KMS-11 (cell line): Measurements from ENCODE around the gene MYCN.
"Not testable (repeated sequence)": the region's sequence is repeated elsewhere in the genome, so short reads cannot be mapped to it uniquely, and the experiment has no call there.

Experiments used
- H2AFZ ChIP-seq: fragments of 200-600 bp; sonication (generic); 2 replicates; pipeline ENCODE4 v1.6.1; 2016; ENCODE audit warnings: antibody characterized with exemption, mixed run types, low read depth
- H3K27ac ChIP-seq: fragments of 200-600 bp; sonication (generic); 2 replicates; pipeline ENCODE4 v1.6.1; 2016; ENCODE audit warnings: mild to moderate bottlenecking, mixed run types
- H3K27me3 ChIP-seq: fragments of 200-600 bp; sonication (generic); 2 replicates; pipeline ENCODE4 v1.6.1; 2017; ENCODE audit warnings: mild to moderate bottlenecking, low read depth, mixed run types, moderate library complexity; ENCODE audit not compliant: insufficient read depth
- H3K36me3 ChIP-seq: fragments of 200-600 bp; sonication (generic); 2 replicates; pipeline ENCODE4 v1.6.1; 2017; ENCODE audit warnings: mild to moderate bottlenecking, mixed run types; ENCODE audit not compliant: insufficient read depth
- H3K4me1 ChIP-seq: fragments of 200-600 bp; sonication (generic); 2 replicates; pipeline ENCODE4 v1.6.1; 2016; ENCODE audit warnings: mild to moderate bottlenecking, low read depth, mixed run types; ENCODE audit not compliant: poor library complexity, severe bottlenecking
- H3K4me2 ChIP-seq: fragments of 200-600 bp; sonication (generic); 2 replicates; pipeline ENCODE4 v1.7.0; 2016; ENCODE audit warnings: mild to moderate bottlenecking, mixed run types
- H3K4me3 ChIP-seq: fragments of 200-600 bp; sonication (generic); IDR thresholded peaks from 2 replicates; pipeline ENCODE4 v1.6.1; 2017; ENCODE audit warnings: low read depth, low read length, mixed read lengths; ENCODE audit not compliant: insufficient read depth
- H3K79me2 ChIP-seq: fragments of 200-600 bp; sonication (generic); 2 replicates; pipeline ENCODE4 v1.6.1; 2016; ENCODE audit warnings: low read depth, mixed run types; ENCODE audit not compliant: insufficient read depth
- H3K9ac ChIP-seq: fragments of 200-600 bp; sonication (generic); 2 replicates; pipeline ENCODE4 v1.6.1; 2016; ENCODE audit warnings: mild to moderate bottlenecking, mixed run types
- H4K20me1 ChIP-seq: fragments of 200-600 bp; sonication (generic); 2 replicates; pipeline ENCODE4 v1.6.1; 2016; ENCODE audit warnings: mild to moderate bottlenecking, mixed run types; ENCODE audit not compliant: insufficient read depth
- TF ChIP-seq, protein P1 (sequence below): fragments of 200-600 bp; sonication (generic); conservative IDR thresholded peaks from 2 replicates; pipeline ENCODE4 v1.6.1; 2017; ENCODE audit warnings: low read depth, mild to moderate bottlenecking, antibody characterized with exemption, low read length, moderate library complexity, mixed read lengths

The MYCN gene

DNA sequence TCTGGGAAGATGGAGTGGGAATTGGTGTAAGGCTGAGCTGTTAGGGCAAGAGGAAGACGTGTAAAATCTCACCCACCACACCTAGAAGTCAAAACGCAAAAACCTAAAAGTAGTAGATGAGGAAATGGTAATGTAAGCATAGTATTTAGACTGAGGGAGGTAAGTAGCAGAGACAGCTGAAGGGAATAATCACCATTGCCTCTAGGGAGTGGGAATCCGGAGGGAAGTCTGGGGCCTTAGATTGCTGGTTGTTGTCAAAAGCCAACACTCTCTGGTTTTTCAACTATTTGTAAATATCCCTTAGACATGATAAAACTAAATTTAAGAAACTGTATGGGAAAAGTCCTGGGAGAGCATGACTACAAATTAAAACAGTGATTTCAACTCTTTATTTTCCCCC lies 28.7 kb upstream of the MYCN start:
- Histone ChIP-seq H3K79me2 (no peaks in the 10 kb centered on the region), H3K27me3 (no peaks in the 10 kb centered on the region), H3K4me3 (no peak overlapping the region), H4K20me1 (no peaks in the 10 kb centered on the region), H3K27ac (peak overlapping the region; percentile 66; the same call in 1 of the 2 replicates), H3K4me2 (peak overlapping the region; percentile 94; the same call in 1 of the 2 replicates), H3K4me1 (peaks cover 65% of the 10 kb centered on the region), H3K36me3 (no peaks in the 10 kb centered on the region), H3K9ac (no peak overlapping the region), H2AFZ (no peak overlapping the region)
- TF ChIP-seq, protein P1, sequence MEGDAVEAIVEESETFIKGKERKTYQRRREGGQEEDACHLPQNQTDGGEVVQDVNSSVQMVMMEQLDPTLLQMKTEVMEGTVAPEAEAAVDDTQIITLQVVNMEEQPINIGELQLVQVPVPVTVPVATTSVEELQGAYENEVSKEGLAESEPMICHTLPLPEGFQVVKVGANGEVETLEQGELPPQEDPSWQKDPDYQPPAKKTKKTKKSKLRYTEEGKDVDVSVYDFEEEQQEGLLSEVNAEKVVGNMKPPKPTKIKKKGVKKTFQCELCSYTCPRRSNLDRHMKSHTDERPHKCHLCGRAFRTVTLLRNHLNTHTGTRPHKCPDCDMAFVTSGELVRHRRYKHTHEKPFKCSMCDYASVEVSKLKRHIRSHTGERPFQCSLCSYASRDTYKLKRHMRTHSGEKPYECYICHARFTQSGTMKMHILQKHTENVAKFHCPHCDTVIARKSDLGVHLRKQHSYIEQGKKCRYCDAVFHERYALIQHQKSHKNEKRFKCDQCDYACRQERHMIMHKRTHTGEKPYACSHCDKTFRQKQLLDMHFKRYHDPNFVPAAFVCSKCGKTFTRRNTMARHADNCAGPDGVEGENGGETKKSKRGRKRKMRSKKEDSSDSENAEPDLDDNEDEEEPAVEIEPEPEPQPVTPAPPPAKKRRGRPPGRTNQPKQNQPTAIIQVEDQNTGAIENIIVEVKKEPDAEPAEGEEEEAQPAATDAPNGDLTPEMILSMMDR: no peak

GRCh38 chr2:15912203-15912602 lies 28.1 kb upstream of the MYCN start:
- TF ChIP-seq, protein P1: no peak
- peak overlapping the region; percentile 94 for H3K4me2 ChIP-seq
- H4K20me1 ChIP-seq: no peaks in the 10 kb centered on the region
- no peak overlapping the region for H3K4me3 ChIP-seq
- H3K27ac ChIP-seq: peak overlapping the region; percentile 66; the same call in 1 of the 2 replicates
- H3K4me1 ChIP-seq: peaks cover 70% of the 10 kb centered on the region
- H2AFZ ChIP-seq: no peak overlapping the region
- H3K79me2 ChIP-seq: no peaks in the 10 kb centered on the region
- H3K27me3 ChIP-seq: no peaks in the 10 kb centered on the region
- H3K9ac ChIP-seq: no peak overlapping the region
- H3K36me3 ChIP-seq: no peaks in the 10 kb centered on the region

- Histone ChIP-seq H3K27ac (peak overlapping the region; percentile 66), H3K36me3 (no peaks in the 10 kb centered on the region), H3K4me3 (no peak overlapping the region), H4K20me1 (no peaks in the 10 kb centered on the region), H3K4me2 (peak overlapping the region; percentile 94), H3K9ac (peak overlapping the region; percentile 16; the same call in 1 of the 2 replicates), H2AFZ (peak overlapping the region; percentile 51; the same call in 1 of the 2 replicates), H3K4me1 (peaks cover 63% of the 10 kb centered on the region), H3K27me3 (no peaks in the 10 kb centered on the region), H3K79me2 (no peaks in the 10 kb centered on the region)
- TF ChIP-seq, protein P1: peak; percentile 37; the same call in 1 of the 2 replicates
Observed at GRCh38 chr2:15913146-15913545, 27.2 kb upstream of the MYCN start.

DNA sequence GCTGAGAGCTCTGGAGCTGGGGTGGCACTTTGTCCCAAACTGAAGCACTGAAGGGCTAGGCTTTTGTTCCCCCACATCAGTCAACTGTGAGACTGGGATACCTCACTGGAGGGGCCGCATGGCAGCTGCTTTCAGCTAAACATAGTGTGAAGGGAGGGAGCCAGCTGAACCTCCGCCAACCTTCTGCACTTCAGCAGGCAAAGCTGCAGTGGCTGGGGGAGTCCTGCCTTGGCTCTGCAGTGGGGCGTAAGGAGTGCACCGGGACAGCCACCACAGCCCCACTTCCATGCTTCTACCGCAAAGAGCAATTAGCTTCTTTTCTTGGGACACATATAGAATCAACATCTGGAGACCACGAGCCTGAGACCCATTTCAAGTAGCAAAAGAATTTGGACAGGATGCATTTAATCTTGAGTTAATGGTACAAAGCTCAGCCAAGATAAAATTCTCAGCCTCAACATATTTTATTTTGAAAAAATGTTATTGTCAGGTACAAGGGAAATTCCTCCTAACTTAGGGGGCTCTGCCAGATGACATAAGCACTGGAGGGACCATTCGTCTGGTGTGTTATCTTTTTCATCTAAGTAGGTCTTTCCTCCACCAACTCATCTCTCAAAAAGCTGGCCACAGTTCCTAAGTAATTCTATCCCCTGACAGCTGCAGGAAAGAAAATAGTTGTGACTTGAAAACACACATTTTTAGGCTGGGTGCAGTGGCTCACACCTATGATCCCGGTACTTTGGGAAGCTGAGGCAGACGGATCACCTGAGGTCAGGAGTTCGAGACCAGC lies 25.6 kb upstream of the MYCN start:
- no peaks in the 10 kb centered on the region for H3K36me3 ChIP-seq
- H3K27me3 ChIP-seq: no peaks in the 10 kb centered on the region
- no peaks in the 10 kb centered on the region for H4K20me1 ChIP-seq
- H3K27ac ChIP-seq: no peak overlapping the region
- no peak overlapping the region for H2AFZ ChIP-seq
- H3K79me2 ChIP-seq: no peaks in the 10 kb centered on the region
- peaks cover 58% of the 10 kb centered on the region for H3K4me1 ChIP-seq
- H3K9ac ChIP-seq: no peak overlapping the region
- H3K4me3 ChIP-seq: no peak overlapping the region
- TF ChIP-seq, protein P1: no peak
- H3K4me2 ChIP-seq: 0 out of 2 replicates have a peak overlapping the region, but pooled peaks have one; percentile 94

GRCh38 chr2:15915546-15915945 lies 24.8 kb upstream of the MYCN start:
- not testable (repeated sequence) for H4K20me1 ChIP-seq, H3K4me3 ChIP-seq, H3K79me2 ChIP-seq, H2AFZ ChIP-seq, H3K36me3 ChIP-seq, H3K27me3 ChIP-seq, H3K9ac ChIP-seq, H3K4me2 ChIP-seq, H3K27ac ChIP-seq
- peaks cover 58% of the 10 kb centered on the region for H3K4me1 ChIP-seq
